Thoracic aorta (tissue), 2 donors: Measurements from ENCODE around the gene TANC2. TPM values are rescaled to one million over a fixed set of nuclear protein-coding genes. Genes with fewer than 3 reads are reported as not detected.

Experiments used
- ATAC-seq: fragments of 150-250 bp; one replicate; pipeline ENCODE4 v1.8.0; 2017; ENCODE audit warnings: low read depth; ENCODE audit not compliant: insufficient number of reproducible peaks, low FRiP score
- DNase-seq: peaks from one replicate; pipeline ENCODE4 v3.0.0-alpha.2; 2020; ENCODE audit warnings: low spot score
- H3K27ac ChIP-seq, 2 donors: fragments of 200-600 bp; sonication (generic); 1 replicate in 1 of 2; 2 replicates in 1 of 2; pipeline ENCODE4 v1.5.1; 2016; ENCODE audit warnings: mild to moderate bottlenecking in 2 of 2, moderate library complexity in 2 of 2
- H3K27me3 ChIP-seq: fragments of 200-600 bp; sonication (generic); replicated peaks from 2 replicates; pipeline ENCODE4 v1.6.0; 2016; ENCODE audit warnings: mild to moderate bottlenecking; ENCODE audit not compliant: insufficient read depth
- H3K36me3 ChIP-seq: fragments of 200-600 bp; sonication (generic); one replicate; pipeline ENCODE4 v1.5.1; 2016
- H3K4me1 ChIP-seq, 2 donors: fragments of 200-600 bp; sonication (generic); 1 replicate in 1 of 2; 2 replicates in 1 of 2; pipeline versions ENCODE4 v1.5.1 to v1.6.0; 2016; ENCODE audit warnings: low read depth in 2 of 2, mild to moderate bottlenecking in 1 of 2; ENCODE audit not compliant: control insufficient read depth in 1 of 2
- H3K4me3 ChIP-seq: fragments of 200-600 bp; sonication (generic); 2 replicates; pipeline ENCODE4 v1.5.1; 2016; ENCODE audit warnings: mild to moderate bottlenecking
- H3K9me3 ChIP-seq: fragments of 200-600 bp; sonication (generic); 2 replicates; pipeline ENCODE4 v1.5.1; 2016
- CTCF ChIP-seq: fragments of 200-600 bp; sonication (generic); IDR thresholded peaks from one replicate; pipeline ENCODE4 v1.5.1; 2019; ENCODE audit warnings: antibody characterized with exemption
- total RNA-seq, 2 donors: library from RNA; depleted of rRNA; stranded (reverse); fragments of >200 nt; gene quantifications; one replicate each; pipeline versions ENCODE4 v1.1.0 to v1.2.3, GENCODE V29; 2016

The TANC2 gene
- total RNA-seq, 2 donors from 2014 or later: 19.6 to 42.7 TPM

GRCh38 chr17:62933501-62934385 is 32.3 kb upstream of the TANC2 start:
- Histone ChIP-seq H3K27me3 (no peaks in the 10 kb centered on the region), H3K4me1 (no peaks in the 10 kb centered on the region), H3K27ac (no peak overlapping the region), H3K4me3 (no peak overlapping the region), H3K36me3 (no peaks in the 10 kb centered on the region), H3K9me3 (peaks cover 5% of the 10 kb centered on the region)
- ATAC-seq (no peak), DNase-seq (no peak)
- no peak for TF ChIP-seq CTCF

GRCh38 chr17:62935098-62935497 is 30.9 kb upstream of the TANC2 start:
- no peak for ATAC-seq
- Histone ChIP-seq H3K4me3 (no peak overlapping the region), H3K36me3 (no peaks in the 10 kb centered on the region), H3K4me1 (no peaks in the 10 kb centered on the region), H3K27ac (no peak overlapping the region), H3K9me3 (peaks cover 5% of the 10 kb centered on the region), H3K27me3 (no peaks in the 10 kb centered on the region)
- TF ChIP-seq CTCF: no peak
- no peak for DNase-seq

GRCh38 chr17:62935523-62935922 is 30.5 kb upstream of the TANC2 start:
- H3K27ac ChIP-seq: no peak overlapping the region
- H3K27me3 ChIP-seq: no peaks in the 10 kb centered on the region
- no peak for TF ChIP-seq CTCF
- no peaks in the 10 kb centered on the region for H3K36me3 ChIP-seq
- DNase-seq (no peak), ATAC-seq (no peak)
- H3K4me1 ChIP-seq: no peaks in the 10 kb centered on the region
- no peak overlapping the region for H3K4me3 ChIP-seq
- H3K9me3 ChIP-seq: peaks cover 5% of the 10 kb centered on the region

- no peaks in the 10 kb centered on the region for H3K27me3 ChIP-seq
- H3K36me3 ChIP-seq: no peaks in the 10 kb centered on the region
- H3K27ac ChIP-seq: no peak overlapping the region
- H3K4me3 ChIP-seq: no peak overlapping the region
- TF ChIP-seq CTCF: no peak
- DNase-seq (no peak), ATAC-seq (no peak)
- H3K9me3 ChIP-seq: peaks cover 19% of the 10 kb centered on the region
- no peaks in the 10 kb centered on the region for H3K4me1 ChIP-seq
Measured at GRCh38 chr17:62937606-62938005, 28.4 kb upstream of the TANC2 start.

GRCh38 chr17:62941358-62941991 is 24.6 kb upstream of the TANC2 start:
- DNase-seq (no peak), ATAC-seq (no peak)
- no peak for TF ChIP-seq CTCF
- Histone ChIP-seq H3K4me3 (no peak overlapping the region), H3K36me3 (no peaks in the 10 kb centered on the region), H3K4me1 (no peaks in the 10 kb centered on the region), H3K27me3 (no peaks in the 10 kb centered on the region), H3K9me3 (peaks cover 19% of the 10 kb centered on the region), H3K27ac (no peak overlapping the region)
